HG02884 (cell line): Measurements from ENCODE around the gene RBM19.
A peak's percentile ranks its signal among the peaks of the same experiment; 100 is the strongest.
"Not testable (repeated sequence)": the region's sequence is repeated elsewhere in the genome, so short reads cannot be mapped to it uniquely, and the experiment has no call there.

Source experiments
- ATAC-seq: cut with Tn5 transposase; IDR thresholded peaks from one replicate; pipeline ENCODE4 v1.9.1; 2021; ENCODE audit warnings: mild to moderate bottlenecking, moderate library complexity; ENCODE audit not compliant: unreplicated experiment

The RBM19 gene

GRCh38 chr12:113965951-113966797 is at the start of gene RBM19:
Gene RBM19 (minus strand): TSS chr12:113966325. CDS start chr12:113966227, 98 bp downstream.
- peak; percentile 91 for ATAC-seq

GRCh38 chr12:114015851-114016250 is 49.7 kb upstream of the RBM19 start:
- no peak for ATAC-seq

- no peak for ATAC-seq
Observed at GRCh38 chr12:114013575-114014345, 47.6 kb upstream of the RBM19 start.

GRCh38 chr12:114012744-114013431 is 46.8 kb upstream of the RBM19 start:
- no peak for ATAC-seq

GRCh38 chr12:114011711-114012110 is 45.6 kb upstream of the RBM19 start:
- no peak for ATAC-seq

GRCh38 chr12:114006482-114007425 is 40.6 kb upstream of the RBM19 start:
- ATAC-seq: no peak

GRCh38 chr12:114004402-114004801 is 38.3 kb upstream of the RBM19 start:
- ATAC-seq: no peak

GRCh38 chr12:114003286-114003685 is 37.2 kb upstream of the RBM19 start:
- ATAC-seq: no peak

GRCh38 chr12:114001511-114002340 is 35.6 kb upstream of the RBM19 start:
- ATAC-seq: no peak

GRCh38 chr12:114000861-114001260 is 34.7 kb upstream of the RBM19 start:
- no peak for ATAC-seq

GRCh38 chr12:114000261-114000660 is 34.1 kb upstream of the RBM19 start:
- not testable (repeated sequence) for ATAC-seq

- ATAC-seq: no peak
Observed at GRCh38 chr12:113997365-113997764, 31.2 kb upstream of the RBM19 start.

- ATAC-seq: no peak
Observed at GRCh38 chr12:113996026-113996425, 29.9 kb upstream of the RBM19 start.

GRCh38 chr12:113994051-113994450 is 27.9 kb upstream of the RBM19 start:
- no peak for ATAC-seq

GRCh38 chr12:113992751-113993150 is 26.6 kb upstream of the RBM19 start:
- not testable (repeated sequence) for ATAC-seq

GRCh38 chr12:113991224-113992044 is 25.3 kb upstream of the RBM19 start:
- no peak for ATAC-seq

- no peak for ATAC-seq
Observed at GRCh38 chr12:113990250-113991223, 24.4 kb upstream of the RBM19 start.
